HUES48 (cell line): ENCODE results near the gene SNRNP40.
"Not testable (repeated sequence)": the region's sequence is repeated elsewhere in the genome, so short reads cannot be mapped to it uniquely, and the experiment has no call there.

Experiments used
- H3K27ac ChIP-seq: one replicate; pipeline ENCODE4 v1.7.0; 2013; ENCODE audit warnings: low read depth, low read length, inconsistent platforms
- H3K27me3 ChIP-seq: 2 replicates; pipeline ENCODE4 v1.6.1; 2013; ENCODE audit warnings: mild to moderate bottlenecking, low read length; ENCODE audit not compliant: control insufficient read depth, insufficient read depth
- H3K36me3 ChIP-seq: 2 replicates; pipeline ENCODE4 v1.6.1; 2013; ENCODE audit warnings: low read length; ENCODE audit not compliant: control insufficient read depth, insufficient read depth
- H3K4me1 ChIP-seq: 2 replicates; pipeline ENCODE4 v1.6.1; 2013; ENCODE audit warnings: mild to moderate bottlenecking, low read length; ENCODE audit not compliant: control insufficient read depth, insufficient read depth
- H3K4me3 ChIP-seq: 2 replicates; pipeline ENCODE4 v1.5.1; 2013; ENCODE audit warnings: mild to moderate bottlenecking, low read depth, low read length
- H3K9ac ChIP-seq: 2 replicates; pipeline ENCODE4 v1.6.1; 2013; ENCODE audit warnings: mild to moderate bottlenecking, low read depth, low read length, moderate library complexity
- H3K9me3 ChIP-seq: 2 replicates; pipeline ENCODE4 v1.6.1; 2013; ENCODE audit warnings: low read length; ENCODE audit not compliant: control insufficient read depth, insufficient read depth

Gene SNRNP40

DNA sequence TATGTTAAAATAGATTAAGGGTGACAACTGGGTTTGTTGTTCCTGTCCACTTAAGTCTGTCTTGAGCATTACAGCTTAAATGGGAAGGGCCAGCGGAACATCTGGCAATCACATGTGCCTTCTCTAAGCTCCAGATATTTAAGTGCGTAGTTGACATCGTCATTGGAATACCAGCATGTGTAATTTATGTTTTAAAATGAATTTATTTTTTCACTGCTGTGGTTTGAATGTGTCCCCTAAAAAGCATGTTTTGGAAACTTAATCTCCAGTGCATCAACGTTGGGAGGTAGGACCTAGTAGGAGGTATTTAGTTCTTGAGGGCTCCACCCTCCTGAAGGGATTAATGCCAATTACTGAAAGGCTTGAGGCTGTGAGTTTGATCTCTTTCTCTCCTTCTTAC, 13.6 kb upstream of the SNRNP40 start:
- Histone ChIP-seq H3K27ac (no peak overlapping the region), H3K36me3 (peaks cover 50% of the 10 kb centered on the region), H3K4me1 (no peaks in the 10 kb centered on the region), H3K9ac (no peak overlapping the region), H3K9me3 (no peaks in the 10 kb centered on the region), H3K4me3 (no peak overlapping the region), H3K27me3 (no peaks in the 10 kb centered on the region)

DNA sequence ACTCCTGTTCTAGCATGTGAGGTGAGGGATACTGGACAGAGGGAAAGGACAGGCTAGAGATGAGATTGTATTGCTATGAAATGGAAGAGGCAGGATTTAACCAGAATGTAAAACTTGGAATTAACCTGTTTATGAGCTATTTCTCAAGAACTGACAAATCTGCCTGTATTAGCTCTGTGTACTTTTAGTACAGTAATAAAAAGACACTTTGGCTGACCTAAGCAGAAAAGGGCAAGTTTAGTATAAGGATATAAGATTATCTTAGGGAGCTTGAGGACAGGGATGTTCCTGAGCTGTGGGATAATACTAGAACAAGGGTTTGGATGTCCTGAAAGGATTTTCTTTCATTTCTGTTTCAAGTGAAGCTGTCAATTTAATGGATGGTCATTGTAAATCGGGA, 11.4 kb upstream of the SNRNP40 start:
- Histone ChIP-seq H3K27ac (no peak overlapping the region), H3K4me3 (no peak overlapping the region), H3K4me1 (no peaks in the 10 kb centered on the region), H3K36me3 (peaks cover 34% of the 10 kb centered on the region), H3K27me3 (no peaks in the 10 kb centered on the region), H3K9ac (no peak overlapping the region), H3K9me3 (no peaks in the 10 kb centered on the region)

DNA sequence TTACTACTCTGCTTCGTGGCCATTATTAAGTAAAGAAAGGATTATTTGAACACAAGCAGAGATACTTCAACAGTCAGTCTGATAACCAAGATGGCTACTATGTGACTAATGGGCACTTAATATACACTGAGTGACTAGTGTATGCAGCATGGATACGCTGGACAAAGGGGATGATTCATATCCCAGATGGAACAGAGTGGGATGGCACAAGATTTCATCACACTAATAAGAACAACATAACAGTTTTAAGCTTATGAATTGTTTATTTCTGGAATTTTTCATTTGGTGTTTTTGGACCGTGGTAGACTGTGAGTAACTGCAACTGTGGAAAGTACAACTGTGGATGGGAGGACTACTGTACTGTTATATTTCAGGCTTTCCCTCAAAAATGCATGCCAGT, 9.7 kb upstream of the SNRNP40 start:
- peaks cover 23% of the 10 kb centered on the region for H3K36me3 ChIP-seq
- no peaks in the 10 kb centered on the region for H3K27me3 ChIP-seq
- no peak overlapping the region for H3K9ac ChIP-seq

DNA sequence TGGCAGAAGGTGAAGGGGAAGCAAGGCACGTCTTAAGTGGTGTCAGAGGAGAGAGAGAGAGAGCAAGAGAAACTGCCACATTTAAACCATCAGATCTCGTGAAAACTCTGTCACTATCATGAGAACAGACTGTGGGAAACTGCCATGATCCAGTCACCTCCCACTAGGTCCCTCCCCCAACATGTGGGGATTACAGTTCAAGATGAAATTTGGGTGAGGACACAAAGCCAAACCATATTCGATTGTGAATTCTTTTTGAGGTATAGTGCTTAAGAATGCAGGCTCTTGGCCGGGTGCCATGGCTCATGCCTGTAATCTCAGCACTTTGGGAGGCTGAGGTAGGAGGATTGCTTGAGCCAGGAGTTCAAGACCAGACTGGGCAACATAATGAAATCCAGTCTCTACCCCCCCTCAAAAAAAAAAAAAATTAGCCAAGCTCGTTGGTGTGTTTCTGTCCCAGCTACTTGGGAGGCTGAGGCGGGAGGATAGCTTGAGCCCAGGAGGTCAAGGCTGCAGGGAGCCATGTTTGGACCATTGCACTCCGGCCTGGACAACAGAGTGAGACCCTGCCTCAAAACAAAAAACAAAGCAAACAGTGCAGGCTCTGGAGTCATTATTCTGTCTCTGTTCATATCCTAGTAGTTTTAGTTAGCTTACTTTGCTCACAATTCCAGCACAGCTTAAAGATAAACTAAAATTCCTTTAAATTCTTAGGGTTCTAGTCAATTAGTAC, 6.3 kb upstream of the SNRNP40 start:
- H3K4me3 ChIP-seq, result no peak overlapping the region
- H3K4me1 ChIP-seq, result peaks cover 2% of the 10 kb centered on the region; the same call in 1 of the 2 replicates
- no peak overlapping the region for H3K9ac ChIP-seq

More for the DNA sequence above, 9.7 kb upstream of the SNRNP40 start:
- no peak overlapping the region for H3K27ac ChIP-seq
- H3K4me1 ChIP-seq, result no peaks in the 10 kb centered on the region
- no peak overlapping the region for H3K4me3 ChIP-seq
- H3K9me3 ChIP-seq, result no peaks in the 10 kb centered on the region

DNA sequence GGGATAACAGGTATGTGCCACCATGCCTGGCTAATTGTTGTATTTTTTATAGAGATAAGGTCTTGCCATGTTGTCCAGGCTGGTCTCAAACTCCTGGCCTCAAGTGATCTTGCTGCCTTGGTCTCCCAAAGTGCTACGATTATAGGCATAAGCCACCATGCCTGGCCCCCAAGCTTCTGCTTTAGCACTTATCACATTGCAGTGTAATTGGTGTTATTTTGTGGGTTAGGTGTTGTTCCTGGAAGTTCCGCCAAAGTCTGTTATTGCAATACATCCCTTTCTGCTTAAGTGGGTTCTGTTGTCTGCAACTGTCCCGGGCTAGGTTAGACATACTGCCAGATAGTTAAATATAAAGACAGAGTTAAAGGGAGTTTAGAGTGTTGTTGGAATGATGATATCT, 3.6 kb upstream of the SNRNP40 start:
- no peak overlapping the region for H3K27ac ChIP-seq
- peaks cover 4% of the 10 kb centered on the region; the same call in 1 of the 2 replicates for H3K4me1 ChIP-seq
- no peaks in the 10 kb centered on the region for H3K27me3 ChIP-seq
- H3K9me3 ChIP-seq, result no peaks in the 10 kb centered on the region
- peaks cover 5% of the 10 kb centered on the region; the same call in 1 of the 2 replicates for H3K36me3 ChIP-seq
- H3K4me3 ChIP-seq, result no peak overlapping the region
- H3K9ac ChIP-seq, result no peak overlapping the region

More for the DNA sequence above, 6.3 kb upstream of the SNRNP40 start:
- H3K9me3 ChIP-seq, result no peaks in the 10 kb centered on the region
- no peak overlapping the region for H3K27ac ChIP-seq
- H3K36me3 ChIP-seq, result peaks cover 6% of the 10 kb centered on the region; the same call in 1 of the 2 replicates
- H3K27me3 ChIP-seq, result no peaks in the 10 kb centered on the region

DNA sequence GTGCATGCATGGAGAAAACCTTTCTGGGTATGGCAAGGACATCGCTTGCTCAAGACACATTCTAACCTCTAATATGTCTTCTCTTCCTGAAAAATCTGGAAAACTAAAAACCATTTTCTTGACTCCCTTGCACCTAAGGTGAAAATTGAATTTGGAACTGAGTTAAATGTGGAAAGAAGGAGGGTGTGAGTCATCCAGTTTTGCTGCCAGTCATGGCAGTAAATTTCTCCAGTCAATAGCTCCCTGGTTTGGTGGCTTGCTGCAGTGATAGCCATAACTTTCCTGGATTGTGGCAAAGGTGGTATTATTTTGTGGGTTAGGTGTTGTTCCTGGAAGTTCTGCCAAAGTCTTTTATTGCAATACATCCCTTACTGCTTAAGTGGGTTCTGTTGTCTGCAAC, 2.8 kb upstream of the SNRNP40 start:
- Histone ChIP-seq H3K9me3 (no peaks in the 10 kb centered on the region), H3K9ac (no peak overlapping the region), H3K27ac (no peak overlapping the region), H3K4me1 (peaks cover 4% of the 10 kb centered on the region; the same call in 1 of the 2 replicates), H3K36me3 (peaks cover 11% of the 10 kb centered on the region), H3K27me3 (no peaks in the 10 kb centered on the region), H3K4me3 (no peak overlapping the region)

DNA sequence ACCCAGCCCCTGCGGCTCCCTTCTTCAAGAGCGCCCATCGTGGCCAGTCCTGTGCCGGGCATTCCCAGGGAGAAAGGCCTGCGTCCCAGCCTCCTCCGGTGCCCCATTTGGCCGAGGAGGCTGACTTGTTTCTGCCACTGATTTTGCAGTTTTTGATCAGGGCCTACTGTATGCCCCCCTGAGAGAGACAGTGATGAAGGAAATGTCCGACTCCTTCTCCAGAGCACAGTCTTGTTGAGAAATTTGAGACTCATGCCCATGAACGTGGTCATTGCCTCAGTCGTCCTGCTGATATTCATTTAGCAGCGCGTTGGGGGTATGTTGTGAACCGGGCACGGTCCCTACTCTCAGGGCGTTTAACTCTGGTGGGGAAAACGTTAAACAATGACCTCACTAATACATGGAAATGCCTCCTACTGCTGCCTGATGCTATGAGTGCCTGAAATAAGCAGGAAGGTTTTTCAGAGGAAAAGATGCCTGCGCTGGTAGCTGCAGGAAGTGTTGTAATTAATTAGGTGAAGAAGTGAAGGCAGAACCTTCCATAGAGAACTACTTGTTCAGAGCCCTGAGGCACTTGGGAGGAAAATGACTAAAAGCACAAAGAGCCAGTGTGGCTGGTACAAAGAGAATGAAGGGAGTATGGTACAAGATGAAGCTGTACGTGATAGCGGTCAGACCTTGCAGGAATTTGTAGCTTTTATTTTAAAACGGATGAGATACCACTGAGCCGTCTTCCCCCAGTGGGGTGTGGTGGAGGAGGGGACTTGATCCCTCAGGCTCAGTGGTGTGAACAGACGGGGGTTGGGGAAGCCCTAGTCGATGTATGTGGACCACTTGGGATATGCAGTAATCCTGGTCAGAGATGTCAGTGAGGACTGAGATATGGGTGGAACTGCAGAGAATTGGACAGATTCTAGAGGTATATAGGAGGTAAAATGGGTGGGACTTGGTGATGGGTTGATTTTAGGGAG, 974 bp upstream of the SNRNP40 start:
- Histone ChIP-seq H3K9ac (peak overlapping the region; percentile 88), H3K4me1 (peaks cover 4% of the 10 kb centered on the region; the same call in 1 of the 2 replicates), H3K4me3 (peak overlapping the region; percentile 97), H3K27me3 (no peaks in the 10 kb centered on the region), H3K9me3 (no peaks in the 10 kb centered on the region), H3K27ac (peak overlapping the region; percentile 93), H3K36me3 (peaks cover 28% of the 10 kb centered on the region)

DNA sequence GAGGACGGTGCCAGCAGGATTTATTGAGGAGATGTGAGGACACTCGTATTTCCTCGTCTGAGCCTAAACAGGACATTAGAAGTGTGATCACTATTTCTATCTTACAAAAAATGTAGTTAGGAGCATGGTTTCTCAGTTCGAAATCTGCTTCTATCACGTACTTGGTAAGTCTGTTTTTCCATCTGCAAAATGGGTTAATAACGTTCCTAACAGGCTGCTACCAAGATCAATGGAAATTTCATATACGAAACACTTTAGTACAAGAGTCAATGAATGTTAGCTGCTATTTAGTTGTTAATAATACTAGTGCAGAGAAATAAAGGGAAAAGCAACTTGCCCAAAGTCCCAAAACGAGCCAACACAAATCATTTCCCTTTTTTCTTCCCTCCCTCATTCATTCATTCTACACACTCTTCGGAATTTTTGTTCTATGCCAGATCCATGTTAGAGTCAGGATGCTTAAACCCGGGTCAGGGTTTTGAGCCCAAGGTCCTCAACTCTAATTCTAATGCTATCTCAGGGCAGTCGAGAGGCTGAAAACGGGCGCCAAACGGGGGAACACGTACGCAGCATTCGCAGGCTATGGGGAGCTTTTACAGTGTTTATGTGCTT, 608 bp downstream of the SNRNP40 start:
- H3K27me3 ChIP-seq, result no peaks in the 10 kb centered on the region
- peak overlapping the region; percentile 97 for H3K9ac ChIP-seq
- H3K4me3 ChIP-seq, result peak overlapping the region; percentile 97
- peaks cover 41% of the 10 kb centered on the region for H3K36me3 ChIP-seq
- peaks cover 4% of the 10 kb centered on the region; the same call in 1 of the 2 replicates for H3K4me1 ChIP-seq
- H3K9me3 ChIP-seq, result no peaks in the 10 kb centered on the region
- H3K27ac ChIP-seq, result peak overlapping the region; percentile 92

DNA sequence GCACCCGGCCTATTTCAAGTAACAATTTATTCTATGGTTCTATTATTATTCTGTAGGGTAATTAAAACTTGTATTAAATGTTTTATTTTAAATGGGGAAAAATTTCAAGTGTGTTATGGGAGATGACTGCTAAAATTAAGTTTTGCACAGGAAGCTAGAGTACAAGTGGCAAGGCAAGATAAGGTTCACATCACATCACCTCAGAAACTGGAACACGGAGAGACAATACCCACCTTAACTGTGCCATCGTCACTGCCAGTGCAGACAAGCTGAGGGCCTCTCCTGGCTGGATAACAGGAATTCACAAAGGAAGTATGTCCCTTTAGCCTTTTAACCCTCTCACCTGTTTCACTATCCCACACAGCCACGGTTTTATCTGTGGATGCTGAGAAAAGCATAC, 7.6 kb downstream of the SNRNP40 start:
- no peaks in the 10 kb centered on the region for H3K4me1 ChIP-seq
- H3K27me3 ChIP-seq, result no peaks in the 10 kb centered on the region
- no peak overlapping the region for H3K4me3 ChIP-seq
- no peak overlapping the region for H3K27ac ChIP-seq
- H3K36me3 ChIP-seq, result peaks cover 96% of the 10 kb centered on the region
- H3K9ac ChIP-seq, result no peak overlapping the region
- no peaks in the 10 kb centered on the region for H3K9me3 ChIP-seq

DNA sequence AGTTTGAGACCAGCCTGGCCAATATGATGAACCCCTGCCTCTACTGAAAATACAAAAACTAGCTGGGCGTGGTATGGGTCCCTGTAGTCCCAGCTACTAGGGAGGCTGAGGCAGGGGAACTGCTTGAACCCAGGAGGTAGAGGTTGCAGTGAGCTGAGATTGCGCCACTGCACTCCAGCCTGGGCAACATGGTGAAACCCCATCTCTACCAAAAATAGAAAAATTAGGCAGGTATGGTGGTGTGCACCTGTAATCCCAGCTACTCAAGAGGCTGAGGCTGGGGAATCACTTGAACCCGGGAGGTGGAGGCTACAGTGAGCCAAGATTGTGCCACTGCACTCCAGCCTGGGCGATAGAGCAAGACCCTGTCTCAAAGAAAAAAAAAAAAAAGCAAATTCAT, 8.8 kb downstream of the SNRNP40 start:
- H3K36me3 ChIP-seq, result peaks cover 97% of the 10 kb centered on the region
- not testable (repeated sequence) for H3K9me3 ChIP-seq, H3K4me3 ChIP-seq, H3K4me1 ChIP-seq, H3K27ac ChIP-seq, H3K9ac ChIP-seq, H3K27me3 ChIP-seq
